ENCODE measurements around the gene VEGFA. TPM values are rescaled to one million over a fixed set of nuclear protein-coding genes. Genes with fewer than 3 reads are reported as not detected.

Gene VEGFA
- total RNA-seq, 2 donors from 2014 or later, result 127 to 335 TPM

- TF ChIP-seq CTCF (IDR thresholded peaks at IDR 0.05), result no peak
- no peak for TF ChIP-seq POLR2A (IDR thresholded peaks at IDR 0.05)
- TF ChIP-seq POLR2AphosphoS5 (IDR thresholded peaks at IDR 0.05), result no peak
- WGBS, result 92% methylated on average over 6 of the region's 6 CpGs
- H3K36me3 ChIP-seq, result no peaks in the 10 kb centered on the region
- H3K4me3 ChIP-seq, result no peak overlapping the region
- H3K27me3 ChIP-seq (replicated peaks; ENCODE audit: insufficient read depth), result no peaks in the 10 kb centered on the region
- H3K9me3 ChIP-seq, result no peaks in the 10 kb centered on the region
- no peak for DNase-seq (ENCODE audit: low spot score)
- no peak overlapping the region for H3K27ac ChIP-seq
- intact Hi-C loops (cut with DNase I), result no loop called here
- no peaks in the 10 kb centered on the region for H3K4me1 ChIP-seq (replicated peaks)
Observed at GRCh38 chr6:43810965-43811732, 41.1 kb downstream of the VEGFA start.

GRCh38 chr6:43811733-43812099, 41.7 kb downstream of the VEGFA start:
- H3K4me3 ChIP-seq, result no peak overlapping the region
- no peaks in the 10 kb centered on the region for H3K4me1 ChIP-seq (replicated peaks)
- DNase-seq (ENCODE audit: low spot score), result no peak
- intact Hi-C loops (cut with DNase I), result no loop called here
- no peak overlapping the region for H3K27ac ChIP-seq
- no peaks in the 10 kb centered on the region for H3K9me3 ChIP-seq
- 97% methylated on average over 2 of the region's 2 CpGs for WGBS
- TF ChIP-seq POLR2A (IDR thresholded peaks at IDR 0.05), result no peak
- TF ChIP-seq POLR2AphosphoS5 (IDR thresholded peaks at IDR 0.05), result no peak
- no peak for TF ChIP-seq CTCF (IDR thresholded peaks at IDR 0.05)
- H3K27me3 ChIP-seq (replicated peaks; ENCODE audit: insufficient read depth), result no peaks in the 10 kb centered on the region
- no peaks in the 10 kb centered on the region for H3K36me3 ChIP-seq

GRCh38 chr6:43812850-43813578, 43.0 kb downstream of the VEGFA start:
- no peaks in the 10 kb centered on the region for H3K9me3 ChIP-seq
- intact Hi-C loops (cut with DNase I), result no loop called here
- 60% methylated on average over 8 of the region's 8 CpGs for WGBS
- H3K4me3 ChIP-seq, result no peak overlapping the region
- TF ChIP-seq POLR2A (IDR thresholded peaks at IDR 0.05) (no peak), CTCF (IDR thresholded peaks at IDR 0.05) (no peak), POLR2AphosphoS5 (IDR thresholded peaks at IDR 0.05) (no peak)
- H3K36me3 ChIP-seq, result no peaks in the 10 kb centered on the region
- no peak for DNase-seq (ENCODE audit: low spot score)
- H3K27ac ChIP-seq, result no peak overlapping the region
- H3K4me1 ChIP-seq (replicated peaks), result no peaks in the 10 kb centered on the region
- H3K27me3 ChIP-seq (replicated peaks; ENCODE audit: insufficient read depth), result no peaks in the 10 kb centered on the region

- H3K9me3 ChIP-seq, result no peaks in the 10 kb centered on the region
- no peak overlapping the region for H3K4me3 ChIP-seq
- intact Hi-C loops (cut with DNase I), result no loop called here
- TF ChIP-seq CTCF (IDR thresholded peaks at IDR 0.05), result no peak
- no peak for TF ChIP-seq POLR2AphosphoS5 (IDR thresholded peaks at IDR 0.05)
- no peak for TF ChIP-seq POLR2A (IDR thresholded peaks at IDR 0.05)
- H3K36me3 ChIP-seq, result no peaks in the 10 kb centered on the region
- no peak overlapping the region for H3K27ac ChIP-seq
- DNase-seq (ENCODE audit: low spot score), result no peak
- H3K27me3 ChIP-seq (replicated peaks; ENCODE audit: insufficient read depth), result no peaks in the 10 kb centered on the region
- WGBS, result 100% methylated on average over 1 of the region's 1 CpG
- H3K4me1 ChIP-seq (replicated peaks), result no peaks in the 10 kb centered on the region
Observed at GRCh38 chr6:43814111-43814510, 44.1 kb downstream of the VEGFA start.
